ENCODE results near the gene BDKRB2. TPM values are rescaled to one million over a fixed set of nuclear protein-coding genes. Genes with fewer than 3 reads are reported as not detected.

Gene BDKRB2
- total RNA-seq, 1 donor from 2014 or later = 2.6 TPM

- no peaks in the 10 kb centered on the region for H3K36me3 ChIP-seq (ENCODE audit: control insufficient read depth in 3 of 3, insufficient read depth in 3 of 3, low read length in 3 of 3)
- H3K27me3 ChIP-seq (ENCODE audit: control insufficient read depth in 3 of 3, insufficient read depth in 3 of 3, low read length in 3 of 3) = peaks cover 0 to 28% (median 21%) of the 10 kb centered on the region in 3 donors
- H3K4me3 ChIP-seq (ENCODE audit: low read length in 3 of 3) = no peak overlapping the region
- H3K27ac ChIP-seq (ENCODE audit: low read depth, low read length) = no peak overlapping the region
- H3K9ac ChIP-seq (ENCODE audit: low read depth in 1 of 3, low read length in 3 of 3) = no peak overlapping the region
- no peaks in the 10 kb centered on the region for H3K9me3 ChIP-seq (ENCODE audit: control insufficient read depth in 3 of 3, low read length in 3 of 3)
- peaks cover 0 to 14% (median 12%) of the 10 kb centered on the region in 3 donors for H3K4me1 ChIP-seq (ENCODE audit: control insufficient read depth in 3 of 3, insufficient read depth in 3 of 3, low read length in 3 of 3)
Observed at GRCh38 chr14:96176811-96177211, 27.8 kb upstream of the BDKRB2 start.

GRCh38 chr14:96177766-96178375 lies 26.8 kb upstream of the BDKRB2 start:
- H3K9ac ChIP-seq (ENCODE audit: low read depth in 1 of 3, low read length in 3 of 3) = no peak overlapping the region
- no peak overlapping the region for H3K27ac ChIP-seq (ENCODE audit: low read depth, low read length)

GRCh38 chr14:96178461-96179321 lies 25.9 kb upstream of the BDKRB2 start:
- H3K4me1 ChIP-seq (ENCODE audit: control insufficient read depth in 3 of 3, insufficient read depth in 3 of 3, low read length in 3 of 3) = peaks cover 0 to 14% (median 12%) of the 10 kb centered on the region in 3 donors
- H3K4me3 ChIP-seq (ENCODE audit: low read length in 3 of 3) = no peak overlapping the region
- H3K9me3 ChIP-seq (ENCODE audit: control insufficient read depth in 3 of 3, low read length in 3 of 3) = no peaks in the 10 kb centered on the region
- H3K36me3 ChIP-seq (ENCODE audit: control insufficient read depth in 3 of 3, insufficient read depth in 3 of 3, low read length in 3 of 3) = no peaks in the 10 kb centered on the region
- H3K27me3 ChIP-seq (ENCODE audit: control insufficient read depth in 3 of 3, insufficient read depth in 3 of 3, low read length in 3 of 3) = peaks cover 0 to 20% (median 16%) of the 10 kb centered on the region in 3 donors
- H3K9ac ChIP-seq (ENCODE audit: low read depth in 1 of 3, low read length in 3 of 3) = no peak overlapping the region
- H3K27ac ChIP-seq (ENCODE audit: low read depth, low read length) = no peak overlapping the region

More at GRCh38 chr14:96177766-96178375, 26.8 kb upstream of the BDKRB2 start:
- H3K36me3 ChIP-seq (ENCODE audit: control insufficient read depth in 3 of 3, insufficient read depth in 3 of 3, low read length in 3 of 3) = no peaks in the 10 kb centered on the region
- no peaks in the 10 kb centered on the region for H3K9me3 ChIP-seq (ENCODE audit: control insufficient read depth in 3 of 3, low read length in 3 of 3)
- peaks cover 0 to 14% (median 12%) of the 10 kb centered on the region in 3 donors for H3K4me1 ChIP-seq (ENCODE audit: control insufficient read depth in 3 of 3, insufficient read depth in 3 of 3, low read length in 3 of 3)
- H3K27me3 ChIP-seq (ENCODE audit: control insufficient read depth in 3 of 3, insufficient read depth in 3 of 3, low read length in 3 of 3) = peaks cover 0 to 28% (median 23%) of the 10 kb centered on the region in 3 donors
- no peak overlapping the region for H3K4me3 ChIP-seq (ENCODE audit: low read length in 3 of 3)

GRCh38 chr14:96180043-96180874 lies 24.4 kb upstream of the BDKRB2 start:
- Histone ChIP-seq H3K4me1 (ENCODE audit: control insufficient read depth in 3 of 3, insufficient read depth in 3 of 3, low read length in 3 of 3) (peaks cover 0 to 14% (median 12%) of the 10 kb centered on the region in 3 donors), H3K27me3 (ENCODE audit: control insufficient read depth in 3 of 3, insufficient read depth in 3 of 3, low read length in 3 of 3) (peaks cover 0 to 16% (median 10%) of the 10 kb centered on the region in 3 donors)

GRCh38 chr14:96181186-96182056 lies 23.2 kb upstream of the BDKRB2 start:
- H3K4me1 ChIP-seq (ENCODE audit: control insufficient read depth in 3 of 3, insufficient read depth in 3 of 3, low read length in 3 of 3) = peaks cover 0 to 12% (median 11%) of the 10 kb centered on the region in 3 donors
- H3K36me3 ChIP-seq (ENCODE audit: control insufficient read depth in 3 of 3, insufficient read depth in 3 of 3, low read length in 3 of 3) = no peaks in the 10 kb centered on the region
- H3K9ac ChIP-seq (ENCODE audit: low read depth in 1 of 3, low read length in 3 of 3) = no peak overlapping the region
- H3K27ac ChIP-seq (ENCODE audit: low read depth, low read length) = peak overlapping the region; percentile 64
- H3K27me3 ChIP-seq (ENCODE audit: control insufficient read depth in 3 of 3, insufficient read depth in 3 of 3, low read length in 3 of 3) = peaks cover 0 to 10% (median 7%) of the 10 kb centered on the region in 3 donors
- H3K9me3 ChIP-seq (ENCODE audit: control insufficient read depth in 3 of 3, low read length in 3 of 3) = no peaks in the 10 kb centered on the region
- no peak overlapping the region for H3K4me3 ChIP-seq (ENCODE audit: low read length in 3 of 3)

More at GRCh38 chr14:96180043-96180874, 24.4 kb upstream of the BDKRB2 start:
- Histone ChIP-seq H3K9ac (ENCODE audit: low read depth in 1 of 3, low read length in 3 of 3) (no peak overlapping the region), H3K36me3 (ENCODE audit: control insufficient read depth in 3 of 3, insufficient read depth in 3 of 3, low read length in 3 of 3) (no peaks in the 10 kb centered on the region), H3K27ac (ENCODE audit: low read depth, low read length) (peak overlapping the region; percentile 17), H3K9me3 (ENCODE audit: control insufficient read depth in 3 of 3, low read length in 3 of 3) (no peaks in the 10 kb centered on the region), H3K4me3 (ENCODE audit: low read length in 3 of 3) (no peak overlapping the region)

- Histone ChIP-seq H3K36me3 (ENCODE audit: control insufficient read depth in 3 of 3, insufficient read depth in 3 of 3, low read length in 3 of 3) (no peaks in the 10 kb centered on the region), H3K27ac (ENCODE audit: low read depth, low read length) (peak overlapping the region; percentile 64), H3K4me1 (ENCODE audit: control insufficient read depth in 3 of 3, insufficient read depth in 3 of 3, low read length in 3 of 3) (peaks cover 0 to 6% (median under 1%) of the 10 kb centered on the region in 3 donors), H3K27me3 (ENCODE audit: control insufficient read depth in 3 of 3, insufficient read depth in 3 of 3, low read length in 3 of 3) (peaks cover 0 to 9% (median 3%) of the 10 kb centered on the region in 3 donors), H3K9me3 (ENCODE audit: control insufficient read depth in 3 of 3, low read length in 3 of 3) (no peaks in the 10 kb centered on the region), H3K9ac (ENCODE audit: low read depth in 1 of 3, low read length in 3 of 3) (no peak overlapping the region), H3K4me3 (ENCODE audit: low read length in 3 of 3) (no peak overlapping the region)
Observed at GRCh38 chr14:96182546-96182945, 22.1 kb upstream of the BDKRB2 start.

- Histone ChIP-seq H3K4me3 (ENCODE audit: low read length in 3 of 3) (no peak overlapping the region), H3K9ac (ENCODE audit: low read depth in 1 of 3, low read length in 3 of 3) (no peak overlapping the region), H3K27me3 (ENCODE audit: control insufficient read depth in 3 of 3, insufficient read depth in 3 of 3, low read length in 3 of 3) (peaks cover 0 to 9% (median 3%) of the 10 kb centered on the region in 3 donors), H3K27ac (ENCODE audit: low read depth, low read length) (no peak overlapping the region), H3K9me3 (ENCODE audit: control insufficient read depth in 3 of 3, low read length in 3 of 3) (no peaks in the 10 kb centered on the region), H3K36me3 (ENCODE audit: control insufficient read depth in 3 of 3, insufficient read depth in 3 of 3, low read length in 3 of 3) (no peaks in the 10 kb centered on the region), H3K4me1 (ENCODE audit: control insufficient read depth in 3 of 3, insufficient read depth in 3 of 3, low read length in 3 of 3) (no peaks in the 10 kb centered on the region)
Observed at GRCh38 chr14:96184737-96185136, 19.9 kb upstream of the BDKRB2 start.

GRCh38 chr14:96187216-96188031 lies 17.2 kb upstream of the BDKRB2 start:
- Histone ChIP-seq H3K36me3 (ENCODE audit: control insufficient read depth in 3 of 3, insufficient read depth in 3 of 3, low read length in 3 of 3) (no peaks in the 10 kb centered on the region), H3K9me3 (ENCODE audit: control insufficient read depth in 3 of 3, low read length in 3 of 3) (no peaks in the 10 kb centered on the region), H3K27me3 (ENCODE audit: control insufficient read depth in 3 of 3, insufficient read depth in 3 of 3, low read length in 3 of 3) (peaks cover 0 to 6% (median 2%) of the 10 kb centered on the region in 3 donors), H3K9ac (ENCODE audit: low read depth in 1 of 3, low read length in 3 of 3) (no peak overlapping the region), H3K27ac (ENCODE audit: low read depth, low read length) (no peak overlapping the region), H3K4me1 (ENCODE audit: control insufficient read depth in 3 of 3, insufficient read depth in 3 of 3, low read length in 3 of 3) (peaks cover 0 to 3% (median 0%) of the 10 kb centered on the region in 3 donors), H3K4me3 (ENCODE audit: low read length in 3 of 3) (no peak overlapping the region)
